GM19023 (cell line): Measurements from ENCODE around the gene HECW1.

ENCODE experiments used
- ATAC-seq: cut with Tn5 transposase; IDR thresholded peaks from one replicate; pipeline ENCODE4 v1.9.1; 2021; ENCODE audit warnings: mild to moderate bottlenecking, moderate library complexity; ENCODE audit not compliant: unreplicated experiment

HECW1 gene

GRCh38 chr7:43528576-43529354 lies 416.3 kb downstream of the HECW1 start:
- ATAC-seq, result no peak

DNA sequence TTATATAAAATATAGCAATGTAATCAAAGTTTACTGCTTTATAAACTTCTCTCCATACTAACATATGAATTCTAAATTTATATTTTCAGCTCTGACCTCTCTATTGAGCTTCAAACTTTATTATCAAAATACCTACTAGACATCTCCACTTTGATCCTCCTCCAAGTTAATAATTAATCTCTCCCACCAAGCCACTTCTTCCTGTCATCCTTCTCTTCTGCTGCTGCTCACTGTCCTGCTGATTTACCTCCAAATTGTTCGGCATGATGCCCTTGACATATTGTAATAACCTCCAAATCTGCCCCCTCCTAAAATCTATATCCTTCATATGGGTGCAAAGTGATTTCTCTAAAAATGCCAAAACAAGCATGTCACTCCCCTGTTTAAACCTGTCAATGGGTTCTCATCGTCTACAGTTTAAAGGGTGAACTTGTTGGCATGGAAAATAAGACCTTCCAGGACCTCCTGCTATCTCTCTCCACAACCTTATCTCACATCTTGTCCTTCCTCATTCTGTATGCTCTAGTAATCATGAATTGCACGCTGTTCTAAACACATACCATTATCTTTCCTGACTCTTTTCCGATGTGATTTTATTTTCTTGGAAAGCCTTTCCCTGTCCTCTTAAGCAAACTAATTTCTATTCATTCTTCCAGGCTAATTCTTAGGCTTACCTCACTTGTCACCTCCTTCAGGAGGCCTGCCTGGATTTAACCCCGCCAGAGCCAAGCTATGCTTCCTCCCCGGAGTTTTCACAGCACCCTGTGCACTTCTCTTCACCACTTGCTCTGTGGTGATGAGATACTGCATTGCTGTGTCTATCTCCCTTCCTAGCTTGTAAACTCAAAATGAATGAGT lies 418.3 kb downstream of the HECW1 start:
- ATAC-seq, result no peak

GRCh38 chr7:43531700-43532099 lies 419.3 kb downstream of the HECW1 start:
- no peak for ATAC-seq

DNA sequence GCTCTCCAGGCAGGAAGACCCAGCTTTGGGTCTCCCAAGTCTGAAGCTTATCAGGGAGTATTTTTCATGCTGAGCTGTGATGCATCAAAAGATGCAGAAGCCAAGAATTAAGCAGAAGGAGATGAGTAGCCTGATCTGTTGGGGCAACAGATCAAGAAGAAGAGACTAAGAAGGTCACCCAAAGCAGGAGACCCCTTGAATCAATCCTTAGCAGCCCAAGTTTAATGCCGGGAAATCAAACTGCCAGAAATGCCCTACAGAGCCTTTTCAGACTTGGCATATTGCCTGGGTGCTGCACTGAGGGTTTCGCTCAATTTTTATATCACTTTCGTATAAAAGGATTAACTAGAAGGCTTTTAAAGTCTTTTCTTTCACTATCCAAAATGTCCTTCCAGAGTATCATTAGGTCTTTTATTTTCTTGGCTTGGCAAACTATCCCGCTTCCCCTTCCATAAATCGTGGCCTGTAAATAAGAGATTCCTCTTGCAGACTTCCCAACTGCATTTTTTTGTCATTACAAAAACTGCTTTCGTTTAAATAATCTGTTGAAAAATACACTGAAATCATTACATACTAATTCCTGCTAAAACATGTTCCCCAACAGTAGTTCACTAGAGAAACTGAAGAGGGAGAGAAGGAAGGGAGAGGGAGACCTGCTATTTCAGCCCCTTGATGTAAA lies 421.5 kb downstream of the HECW1 start:
- no peak for ATAC-seq

DNA sequence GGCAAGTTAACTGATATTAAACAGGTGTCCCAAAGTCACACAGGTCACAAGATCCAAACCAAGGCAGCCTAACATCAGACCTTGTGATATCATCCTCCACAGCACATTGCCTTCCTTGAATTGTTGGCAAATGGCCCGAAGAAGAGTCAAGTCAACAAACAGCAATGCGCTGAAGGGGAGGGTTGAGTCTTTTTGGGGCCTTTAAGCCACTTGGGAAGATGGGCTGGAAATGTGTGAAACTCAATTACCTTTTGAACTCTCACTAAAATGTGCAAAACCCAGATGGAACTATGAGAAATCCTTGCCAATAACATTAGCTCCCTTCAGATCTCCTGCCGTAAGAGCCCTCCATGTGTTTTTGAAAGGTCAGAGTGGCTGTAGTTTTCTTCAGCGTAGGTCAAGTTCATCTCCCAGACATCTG lies 422.6 kb downstream of the HECW1 start:
- ATAC-seq, result no peak

GRCh38 chr7:43535810-43536585 lies 423.6 kb downstream of the HECW1 start:
- ATAC-seq, result no peak

DNA sequence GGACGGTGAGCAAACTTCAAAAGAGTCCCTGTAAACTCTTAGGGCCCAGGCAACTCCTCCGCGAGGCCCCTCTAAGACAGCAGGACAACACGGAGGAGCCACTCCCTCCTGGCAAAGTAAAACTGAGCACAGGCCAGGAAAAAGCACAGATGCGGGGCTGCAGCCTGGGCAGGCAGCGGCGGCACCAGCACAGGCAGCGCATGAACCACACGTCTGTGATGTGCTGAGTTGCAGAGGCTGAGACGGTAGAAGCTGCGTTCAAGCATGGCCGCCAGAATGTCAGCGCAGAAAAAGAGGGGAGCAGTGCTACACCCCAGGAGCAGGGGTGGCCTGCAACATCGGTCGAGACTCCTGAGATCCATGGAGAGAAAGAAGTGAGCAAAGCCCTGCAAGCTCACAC lies 424.3 kb downstream of the HECW1 start:
- no peak for ATAC-seq

GRCh38 chr7:43537765-43538403 lies 425.4 kb downstream of the HECW1 start:
- no peak for ATAC-seq

DNA sequence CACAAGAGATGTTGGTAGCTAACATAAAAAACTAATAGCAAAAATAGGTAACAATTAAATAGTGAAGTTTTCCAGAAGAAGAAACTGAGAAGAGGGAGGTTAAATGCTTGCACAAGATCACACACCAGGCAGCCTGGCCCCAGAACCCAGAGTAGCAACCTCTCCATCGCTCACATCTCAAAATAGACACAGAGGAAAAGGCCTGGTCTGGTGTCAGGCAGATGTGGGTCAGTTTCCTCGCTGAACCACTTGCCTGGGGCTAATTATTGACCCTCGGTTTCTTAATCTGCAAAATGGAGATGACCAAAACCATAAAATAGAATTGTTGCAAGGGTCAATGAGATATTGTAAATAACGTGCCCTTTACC lies 425.9 kb downstream of the HECW1 start:
- no peak for ATAC-seq

GRCh38 chr7:43540471-43540870 lies 428.0 kb downstream of the HECW1 start:
- ATAC-seq, result no peak

DNA sequence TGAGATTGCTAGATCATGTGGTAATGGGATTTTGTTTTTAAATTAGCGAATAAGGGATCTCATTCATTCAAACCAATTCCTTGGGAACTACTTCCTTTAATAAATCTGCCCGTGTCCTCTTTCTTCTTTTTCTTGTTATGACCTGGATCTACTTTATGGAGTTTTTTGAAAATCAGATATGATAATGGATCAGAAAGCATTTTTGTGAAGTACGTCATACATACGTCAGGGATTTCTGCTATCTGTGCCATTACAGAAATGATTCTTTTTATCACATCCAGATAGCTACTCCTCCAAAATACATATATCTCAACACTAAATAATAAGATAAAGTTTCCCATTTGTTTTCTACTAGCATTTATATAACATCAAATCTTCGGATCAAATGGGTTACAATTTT lies 430.3 kb downstream of the HECW1 start:
- ATAC-seq, result no peak

DNA sequence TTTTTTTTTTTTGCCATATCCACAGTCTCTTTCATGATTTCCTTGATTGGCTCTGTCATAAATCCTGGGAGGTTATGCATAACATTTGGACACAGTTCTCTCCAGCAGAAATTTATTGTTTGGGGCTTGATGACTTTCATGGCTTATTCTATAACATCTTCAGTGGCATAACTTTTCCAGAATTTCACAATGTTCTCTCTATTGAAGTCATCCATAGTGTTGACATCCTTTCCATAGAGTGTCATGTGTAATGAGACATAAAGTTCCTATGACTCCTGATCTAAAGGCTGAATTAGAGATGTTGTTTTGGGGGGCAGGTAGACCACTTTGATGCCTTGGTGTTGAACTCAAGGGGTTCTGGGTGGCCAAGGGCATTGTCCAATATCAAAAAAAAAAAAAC lies 433.8 kb downstream of the HECW1 start:
- no peak for ATAC-seq

- no peak for ATAC-seq
Measured at GRCh38 chr7:43550427-43550826, 438.0 kb downstream of the HECW1 start.

DNA sequence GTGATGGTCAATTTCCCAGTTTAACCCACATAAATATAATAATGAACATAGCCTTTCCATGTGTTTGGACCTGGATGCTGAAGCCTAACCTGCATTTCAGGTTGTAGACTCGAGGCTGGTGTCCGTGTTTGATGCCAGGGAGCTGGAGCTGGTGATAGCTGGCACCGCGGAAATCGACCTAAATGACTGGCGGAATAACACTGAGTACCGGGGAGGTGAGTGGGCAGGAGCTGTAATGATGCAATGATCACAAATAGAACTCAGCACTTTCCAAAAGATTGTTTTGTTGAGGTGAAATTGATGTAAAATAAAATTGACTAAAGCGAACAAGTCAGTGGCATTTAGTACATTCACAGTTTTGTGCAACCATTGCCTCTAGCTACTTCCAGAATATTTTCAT lies 439.7 kb downstream of the HECW1 start:
- ATAC-seq, result no peak

DNA sequence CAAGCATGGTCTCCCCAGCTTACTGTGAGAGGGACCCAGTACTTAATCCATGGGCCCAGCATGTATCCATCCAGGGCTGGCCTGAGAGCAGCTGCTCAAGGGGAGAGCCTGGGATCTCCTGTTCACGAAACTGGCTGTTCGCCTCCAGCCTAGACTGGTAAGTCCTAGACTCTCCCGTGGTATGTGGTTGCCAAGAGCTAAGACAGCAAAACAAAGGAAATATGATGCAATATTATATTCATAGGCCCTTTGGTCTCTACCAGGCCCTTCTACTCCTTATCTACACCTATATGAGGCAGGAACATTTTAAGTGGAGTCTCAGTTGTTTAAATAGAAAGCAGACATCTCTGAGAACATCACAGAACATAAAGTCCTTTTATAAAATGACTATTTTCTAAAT lies 441.6 kb downstream of the HECW1 start:
- ATAC-seq, result no peak

DNA sequence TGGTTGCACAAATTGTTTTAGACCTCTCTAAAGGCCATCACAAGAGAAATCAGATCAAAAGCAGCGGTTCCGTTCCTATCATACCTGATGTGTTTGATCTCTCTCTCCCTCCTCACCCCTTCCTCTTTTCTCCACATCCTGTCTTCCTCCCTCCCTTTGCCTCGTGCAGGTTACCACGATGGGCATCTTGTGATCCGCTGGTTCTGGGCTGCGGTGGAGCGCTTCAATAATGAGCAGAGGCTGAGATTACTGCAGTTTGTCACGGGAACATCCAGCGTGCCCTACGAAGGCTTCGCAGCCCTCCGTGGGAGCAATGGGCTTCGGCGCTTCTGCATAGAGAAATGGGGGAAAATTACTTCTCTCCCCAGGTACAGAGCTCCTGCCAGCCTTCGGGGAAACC lies 442.0 kb downstream of the HECW1 start:
- ATAC-seq, result no peak

DNA sequence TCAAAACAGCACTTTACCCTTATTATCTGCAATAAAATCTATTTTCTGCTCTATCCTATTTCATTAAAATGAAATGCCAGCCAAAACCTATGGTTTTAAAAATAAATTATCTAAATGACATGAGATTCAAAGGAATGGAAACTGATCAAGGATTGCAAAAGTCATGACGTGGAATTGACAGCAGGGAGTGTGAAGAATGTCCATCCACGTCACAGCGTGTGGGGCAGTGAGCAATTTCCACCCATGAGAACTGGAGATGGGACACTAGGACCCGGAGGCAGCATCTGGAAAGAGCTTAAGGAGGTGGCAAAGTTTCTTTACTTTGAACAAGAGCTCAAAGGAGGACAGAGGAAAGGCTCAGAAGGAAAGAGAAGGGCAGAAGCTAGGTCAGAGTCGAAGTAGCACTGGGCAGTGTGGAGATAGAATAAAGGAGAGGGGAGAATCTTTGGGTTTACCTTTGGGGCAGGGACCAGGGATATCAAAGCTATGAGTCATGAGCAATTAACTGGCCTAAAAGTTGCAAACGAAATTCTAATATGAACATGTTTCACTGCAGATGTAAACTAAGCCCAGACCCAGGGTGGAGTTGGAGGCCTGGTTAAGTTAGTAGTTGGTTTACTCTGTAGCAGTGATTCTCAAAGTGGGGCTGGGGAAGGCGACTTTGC lies 445.5 kb downstream of the HECW1 start:
- ATAC-seq, result no peak

DNA sequence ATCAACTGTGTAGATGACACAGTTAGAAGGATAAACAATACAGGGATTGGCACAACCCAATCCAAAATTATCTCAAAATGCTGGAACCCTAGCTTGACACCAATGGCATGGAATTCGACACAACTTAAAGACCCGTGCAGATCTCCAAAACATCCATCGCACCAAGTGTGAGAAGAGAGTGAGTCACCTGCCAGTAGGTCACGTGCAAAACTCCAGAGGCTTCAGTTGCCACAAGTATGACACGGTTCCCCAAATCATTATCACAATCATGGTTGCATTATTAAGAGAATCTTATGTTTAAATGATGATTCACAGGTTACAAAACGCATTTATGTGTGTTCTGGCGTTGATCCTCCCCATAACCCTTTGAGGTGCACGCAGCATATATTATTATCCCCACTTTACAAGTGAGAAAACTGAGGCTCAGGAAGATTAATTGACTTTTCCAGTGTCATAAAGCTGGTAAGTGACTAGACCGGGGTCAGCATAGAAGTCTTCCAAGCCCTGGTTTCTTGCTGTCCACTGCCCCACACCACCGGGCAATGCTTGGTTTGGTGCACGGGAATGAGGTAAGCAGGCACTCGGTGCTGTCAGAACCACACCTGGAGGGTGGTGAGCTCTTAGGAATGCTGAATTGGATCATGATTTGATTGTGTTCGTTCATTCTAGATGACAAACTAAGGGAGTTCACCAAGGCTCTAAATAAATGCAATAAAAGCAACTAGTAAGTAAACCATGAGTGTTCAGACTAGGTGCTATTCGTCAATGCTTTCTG lies 446.9 kb downstream of the HECW1 start:
- no peak for ATAC-seq

- no peak for ATAC-seq
Measured at GRCh38 chr7:43559946-43560335, 447.5 kb downstream of the HECW1 start.
